NCI-H2171 (cell line): ENCODE measurements around the gene FAM3C.
A peak's percentile ranks its signal among the peaks of the same experiment; 100 is the strongest.
"Not testable (repeated sequence)": the region's sequence is repeated elsewhere in the genome, so short reads cannot be mapped to it uniquely, and the experiment has no call there.

Source experiments
- DNase-seq: peaks from one replicate; lab custom pipeline; 2025; lab: John Stamatoyannopoulos, UW

FAM3C gene

DNA sequence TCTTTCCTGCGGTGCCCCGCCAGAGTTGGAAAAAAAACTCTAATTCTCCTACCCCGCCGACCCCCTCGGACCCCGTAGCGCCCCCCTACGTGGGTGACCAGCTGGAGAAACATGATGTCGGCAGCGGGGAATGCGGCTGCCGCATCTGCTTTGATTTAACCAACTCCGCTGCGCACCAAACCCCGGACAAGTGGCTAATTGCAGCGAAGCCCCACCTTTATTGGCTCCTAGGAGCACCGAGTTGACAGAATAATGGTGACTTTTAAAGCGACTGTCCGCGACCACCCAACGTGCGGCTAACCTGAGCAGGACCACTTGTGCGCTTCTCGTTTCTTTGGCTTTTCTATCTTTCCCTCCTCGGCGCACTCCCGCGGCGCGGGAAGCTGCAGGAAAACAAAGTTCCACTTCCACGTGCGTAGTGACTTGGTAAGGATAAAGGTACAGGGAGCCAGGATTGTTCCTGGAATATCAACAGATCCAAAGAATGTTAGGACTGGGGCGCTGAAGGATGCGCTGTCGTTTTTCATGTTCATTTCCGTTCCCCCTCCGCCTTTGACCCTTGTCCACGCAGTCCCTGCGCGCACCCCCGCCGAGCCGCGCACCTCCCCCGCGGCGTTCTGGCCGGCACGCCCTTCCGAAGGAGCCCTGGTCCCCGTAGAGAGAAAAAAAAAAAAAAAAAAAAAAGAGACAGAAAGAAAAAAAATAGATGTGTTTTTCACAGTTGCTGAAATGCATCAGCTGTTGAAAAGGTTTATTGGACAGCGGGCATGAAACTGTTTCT lies 65.9 kb downstream of the FAM3C start:
- no peak for DNase-seq

DNA sequence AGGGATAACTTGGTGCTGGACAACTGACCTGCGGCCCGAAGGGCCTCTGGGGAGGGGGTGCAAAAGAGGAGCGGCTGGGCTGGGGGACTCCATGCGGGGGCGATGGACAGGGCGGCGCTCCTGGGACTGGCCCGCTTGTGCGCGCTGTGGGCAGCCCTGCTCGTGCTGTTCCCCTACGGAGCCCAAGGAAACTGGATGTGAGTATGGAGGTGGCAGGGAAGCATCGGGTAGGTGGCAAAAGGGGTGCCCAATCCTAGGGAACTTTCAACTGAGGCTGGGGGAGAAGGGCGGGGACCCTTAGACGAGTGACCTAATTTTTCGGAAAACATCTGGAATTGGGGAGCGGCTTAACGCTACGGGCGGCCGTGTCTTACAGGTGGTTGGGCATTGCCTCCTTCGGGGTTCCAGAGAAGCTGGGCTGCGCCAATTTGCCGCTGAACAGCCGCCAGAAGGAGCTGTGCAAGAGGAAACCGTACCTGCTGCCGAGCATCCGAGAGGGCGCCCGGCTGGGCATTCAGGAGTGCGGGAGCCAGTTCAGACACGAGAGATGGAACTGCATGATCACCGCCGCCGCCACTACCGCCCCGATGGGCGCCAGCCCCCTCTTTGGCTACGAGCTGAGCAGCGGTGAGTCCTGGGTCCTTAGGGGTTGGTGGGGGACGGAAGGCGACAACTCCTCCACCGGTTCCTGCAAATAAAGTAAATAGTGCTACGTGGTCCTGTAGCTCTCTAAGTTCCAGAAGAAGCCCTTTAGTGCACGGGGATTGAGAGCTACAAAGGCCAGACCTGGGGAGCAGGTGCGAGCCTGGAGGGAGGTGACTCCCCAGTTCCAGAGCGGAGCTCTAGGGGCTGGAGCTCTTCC lies 66.7 kb downstream of the FAM3C start:
- DNase-seq: peak; percentile 30

DNA sequence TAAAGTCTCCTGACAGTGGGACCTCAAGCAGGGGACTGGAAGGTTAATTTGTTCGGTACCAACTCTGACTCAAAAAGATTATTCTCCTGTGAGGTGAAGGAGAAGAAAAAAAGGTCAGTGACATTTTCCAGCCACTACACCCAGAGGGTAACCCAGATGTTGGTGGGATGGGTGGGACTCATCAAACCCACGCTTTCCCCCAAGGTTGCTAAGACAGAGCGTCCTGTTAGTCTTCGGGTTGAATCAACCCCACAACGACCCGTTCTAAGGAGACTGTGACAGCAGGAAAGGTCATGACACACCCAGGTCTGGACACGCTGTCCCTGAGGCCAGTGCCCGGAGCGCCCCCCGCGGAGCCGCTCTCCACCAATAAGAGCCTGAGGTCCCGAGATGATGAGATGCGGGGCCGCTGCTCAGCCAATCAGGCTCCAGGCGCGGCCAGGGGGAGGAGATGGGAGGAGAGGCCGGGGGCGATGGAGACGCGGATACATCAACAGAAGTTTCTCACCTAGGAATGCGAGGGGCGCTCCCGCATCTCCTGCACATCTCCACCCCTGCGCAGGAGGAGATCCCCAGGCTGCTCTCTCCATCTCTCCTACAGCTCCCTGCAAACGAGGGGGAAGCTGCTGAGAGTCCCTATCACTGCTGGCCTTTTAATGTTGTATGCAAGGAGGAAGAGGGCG lies 67.5 kb downstream of the FAM3C start, which contains the start of gene WNT16:
WNT16 (plus strand) TSS at position 493 of the 683 bp plus-strand sequence. CDS start 293 bp downstream, outside the sequence.
- no peak for DNase-seq

DNA sequence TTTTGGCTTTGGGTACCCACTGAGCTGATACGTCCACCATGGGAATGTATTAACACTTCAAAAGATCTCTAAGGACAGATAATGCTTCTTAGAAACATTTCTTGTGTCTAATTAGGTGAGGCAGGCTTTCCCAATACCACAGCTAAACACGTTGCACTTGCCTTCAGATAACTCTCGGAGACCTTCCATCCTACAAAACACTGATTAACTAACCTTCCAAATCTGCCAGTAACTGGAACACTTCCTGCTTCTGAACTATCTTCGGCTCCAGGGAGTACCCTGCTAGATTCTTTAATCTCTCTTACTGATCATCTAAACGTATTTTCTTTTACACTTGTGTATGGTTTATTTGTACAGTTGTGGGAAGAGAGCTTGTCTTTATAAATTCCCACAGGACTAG lies 68.4 kb downstream of the FAM3C start:
- no peak for DNase-seq

DNA sequence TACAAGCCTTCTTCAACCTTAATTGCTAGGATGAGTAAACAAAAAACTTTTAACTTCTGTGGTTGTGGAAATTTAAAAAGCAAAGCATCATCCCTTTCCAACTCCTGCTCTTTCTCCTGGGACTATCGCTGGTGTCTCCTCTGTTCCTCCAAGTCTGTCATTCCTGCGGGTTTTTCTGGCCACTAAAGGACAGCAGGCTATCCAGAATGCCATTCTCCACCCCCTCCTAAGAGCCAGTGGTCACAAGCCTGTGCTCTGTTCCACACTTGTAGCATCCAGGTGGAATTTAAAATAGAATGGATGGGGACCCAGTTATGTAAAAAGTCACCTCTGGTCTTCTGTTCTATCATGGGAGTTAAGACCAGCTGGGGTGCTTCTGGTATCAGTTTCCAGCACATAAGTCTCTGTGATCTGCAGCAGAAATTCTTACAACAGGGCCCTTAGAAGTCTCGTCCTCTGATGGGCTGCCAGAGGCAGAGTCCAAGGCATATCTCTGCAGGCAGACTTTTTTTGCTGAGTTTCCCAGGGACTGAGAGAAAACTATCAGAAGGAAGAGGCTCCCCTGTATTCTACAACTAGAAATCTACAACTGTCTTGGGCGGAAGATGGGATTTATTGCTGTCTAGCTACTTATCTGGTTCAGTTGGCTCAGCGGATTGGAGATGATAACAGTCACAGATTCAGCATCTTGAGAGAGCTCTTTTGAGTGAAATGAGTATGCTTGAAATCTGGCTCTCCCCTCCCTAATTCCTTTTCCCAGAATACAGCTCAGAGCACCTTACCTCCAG lies 72.4 kb downstream of the FAM3C start:
- no peak for DNase-seq

DNA sequence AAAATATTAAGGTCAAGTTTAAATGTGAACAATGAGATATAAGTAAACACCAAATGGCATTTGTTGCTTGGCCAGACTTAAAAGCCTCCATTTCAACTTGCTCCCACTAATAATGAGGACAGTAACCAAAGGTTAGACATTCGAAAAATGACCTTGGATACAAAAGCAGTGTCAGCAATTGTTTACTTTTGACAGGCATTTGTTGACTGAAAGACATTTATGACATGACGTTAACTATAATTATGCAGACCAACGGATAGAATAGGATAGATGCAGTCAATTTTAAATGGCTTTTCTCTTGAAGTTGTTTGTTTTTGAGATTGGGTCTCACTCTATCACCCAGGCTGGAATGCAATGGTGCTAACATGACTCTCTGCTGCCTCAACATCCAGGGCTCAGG lies 73.6 kb downstream of the FAM3C start:
- no peak for DNase-seq

DNA sequence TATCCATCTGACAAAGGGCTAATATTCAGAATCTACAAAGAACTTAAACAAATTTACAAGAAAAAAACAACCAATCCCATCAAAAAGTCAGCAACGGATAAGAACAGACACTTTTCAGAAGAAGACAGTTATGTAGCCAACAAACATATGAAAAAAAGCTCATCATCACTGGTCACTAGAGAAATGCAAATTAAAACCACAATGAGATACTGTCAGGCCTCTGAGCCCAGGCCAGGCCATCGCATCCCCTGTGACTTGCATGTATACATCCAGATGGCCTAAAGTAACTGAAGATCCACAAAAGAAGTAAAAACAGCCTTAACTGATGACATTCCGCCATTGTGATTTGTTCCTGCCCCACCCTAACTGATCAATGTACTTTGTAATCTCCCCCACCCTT lies 80.9 kb downstream of the FAM3C start:
- not testable (repeated sequence) for DNase-seq

DNA sequence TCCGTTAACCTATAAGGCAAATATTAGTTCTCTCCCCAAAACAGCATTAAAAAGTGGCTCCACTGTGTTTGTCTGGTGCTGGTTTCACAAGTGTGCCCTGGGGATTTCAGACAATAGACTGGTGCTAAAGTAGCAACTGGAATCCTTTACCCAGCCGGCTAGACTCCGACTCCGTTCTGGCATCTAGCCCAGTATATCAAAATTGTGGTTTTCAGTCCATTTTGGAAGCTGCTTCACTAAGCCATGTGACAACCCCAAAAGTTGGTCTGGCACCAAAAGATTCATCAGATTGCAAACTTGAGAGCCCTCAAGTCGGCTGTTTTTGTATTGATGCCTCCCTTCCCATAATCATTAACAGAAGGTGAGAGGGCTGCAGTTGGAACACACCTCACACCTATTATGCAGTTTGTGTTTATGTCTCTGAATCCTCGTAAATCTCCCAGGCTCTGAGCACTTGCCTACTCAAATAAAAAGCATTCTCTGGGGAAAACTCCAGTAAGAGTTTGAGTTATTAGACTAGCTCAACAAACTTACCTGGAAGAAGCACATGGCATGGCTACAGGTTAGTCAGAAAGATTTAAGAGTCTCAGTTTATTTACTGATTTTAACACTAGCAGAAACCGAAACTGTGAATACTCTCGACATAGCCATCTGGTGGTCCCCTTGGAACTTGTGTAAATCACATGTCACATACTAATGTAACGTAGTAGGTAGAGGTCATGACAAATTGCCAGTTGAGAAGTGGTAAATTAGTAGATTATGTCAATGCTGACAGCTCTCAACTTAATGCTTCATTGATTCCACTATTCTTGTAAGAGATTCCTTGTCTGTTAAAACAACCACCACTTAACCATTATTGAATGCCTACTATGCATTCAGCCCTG lies 82.1 kb downstream of the FAM3C start:
- peak; percentile 80 for DNase-seq

DNA sequence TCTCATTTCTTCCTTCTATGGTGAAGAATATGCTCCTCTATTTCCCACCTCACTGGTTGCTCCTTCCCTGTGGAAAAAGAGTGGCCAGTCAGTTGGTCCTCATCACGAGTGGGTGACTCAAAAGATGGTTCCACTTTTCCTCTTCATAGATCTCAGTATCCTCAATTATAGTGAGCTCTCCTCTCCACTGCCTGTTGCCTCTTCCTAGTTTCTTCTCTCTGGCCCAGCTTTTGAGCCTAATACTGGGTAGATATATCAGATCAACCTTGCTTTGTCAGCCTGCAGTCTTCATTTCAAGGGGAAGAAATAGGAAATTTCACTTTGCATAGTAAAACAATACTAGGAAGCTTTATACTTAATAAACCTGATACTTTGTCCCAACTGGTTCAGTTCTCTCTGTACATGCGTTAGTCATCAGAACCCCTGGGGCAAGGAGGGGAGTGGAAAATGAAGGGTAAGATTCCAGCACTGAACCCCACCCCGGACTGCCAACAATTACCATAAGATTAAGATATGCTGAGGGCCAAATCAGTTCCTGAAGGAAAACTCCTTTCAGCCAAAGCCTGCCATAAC lies 82.8 kb downstream of the FAM3C start:
- no peak for DNase-seq

DNA sequence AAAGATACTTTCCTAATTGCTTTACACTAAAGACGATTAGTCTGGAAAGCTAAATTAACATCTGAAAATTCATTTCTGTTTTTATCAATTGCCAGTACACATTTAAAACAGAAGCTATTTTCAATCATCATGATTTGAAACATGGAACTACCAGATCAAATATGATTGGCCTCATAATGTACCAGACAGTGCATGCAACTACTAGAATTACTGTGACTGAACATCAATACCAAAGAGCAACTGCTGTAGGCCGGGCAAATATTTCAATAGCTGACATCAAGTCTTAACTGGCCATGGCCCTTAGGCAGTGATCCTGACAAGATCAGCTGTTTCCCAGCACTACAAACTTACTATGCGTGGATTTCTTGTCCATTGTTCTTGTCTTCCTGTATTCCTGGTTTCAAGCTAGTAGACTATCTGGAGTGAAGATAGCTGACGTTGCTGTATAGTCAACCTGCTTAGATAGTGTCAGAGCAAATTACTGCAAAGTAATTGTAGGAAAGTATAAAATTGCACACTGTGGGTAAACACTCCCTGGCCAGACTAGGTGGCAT lies 89.0 kb downstream of the FAM3C start:
- DNase-seq: no peak

DNA sequence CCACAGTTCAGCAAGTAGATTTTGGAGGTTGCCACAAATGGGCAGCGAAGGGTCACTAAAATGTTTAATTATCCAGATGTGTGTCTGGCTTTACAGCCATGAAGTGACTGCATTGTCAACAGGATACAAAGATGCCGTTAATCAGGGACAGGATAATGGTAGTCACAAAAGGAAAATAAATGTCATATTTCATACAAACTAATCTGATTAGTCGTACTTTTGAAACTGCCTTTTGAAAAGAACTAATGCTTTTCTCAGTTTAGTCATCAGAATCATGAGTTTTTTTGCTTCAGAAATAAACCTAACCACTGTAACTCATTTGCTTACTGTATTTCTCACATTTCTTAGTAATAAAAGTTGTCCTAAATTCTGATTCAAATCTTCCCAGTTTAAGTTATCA lies 89.5 kb downstream of the FAM3C start:
- DNase-seq: no peak

DNA sequence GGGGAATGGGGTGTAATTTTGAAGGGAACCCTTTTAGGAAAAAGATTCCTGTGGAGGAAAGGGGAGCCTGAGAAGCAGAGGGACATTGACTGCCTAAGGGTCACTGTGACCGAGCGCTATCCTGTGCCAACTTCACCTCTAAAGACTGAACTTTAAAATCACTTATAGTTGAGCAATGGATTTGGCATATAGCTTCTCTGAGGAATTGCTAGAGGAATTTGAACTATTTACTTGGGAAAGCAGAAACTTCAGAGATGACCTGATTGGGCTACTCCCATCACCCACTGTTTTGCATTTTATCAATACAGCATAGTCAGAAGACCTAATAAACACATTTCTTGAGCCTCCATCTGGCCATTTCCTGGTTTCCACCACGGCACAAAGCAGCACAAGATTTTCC lies 91.0 kb downstream of the FAM3C start:
- no peak for DNase-seq

DNA sequence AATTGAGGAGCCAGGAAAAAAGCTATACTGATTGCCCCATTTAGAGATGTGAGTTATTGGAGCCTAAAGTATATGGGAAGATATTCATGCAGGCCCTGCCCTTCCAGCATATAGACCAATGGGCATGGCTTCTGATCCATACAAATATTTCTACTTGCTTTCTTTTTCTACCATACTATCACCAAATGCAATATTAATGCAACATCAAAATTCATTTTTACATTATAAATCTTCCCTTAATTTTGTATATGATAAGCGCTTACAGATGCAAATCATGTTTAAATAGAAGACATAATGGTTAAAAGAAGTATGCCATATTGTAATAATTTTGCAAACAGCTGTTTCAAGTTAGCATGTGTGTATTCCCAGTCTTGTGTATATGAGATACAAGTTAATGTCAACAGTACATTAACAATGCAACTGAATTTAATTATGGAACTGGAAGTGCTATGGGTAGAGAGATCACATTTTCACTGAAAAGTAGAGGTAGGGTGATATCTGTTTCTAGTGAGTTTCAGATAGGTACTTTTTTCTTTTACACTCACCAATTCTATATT lies 91.9 kb downstream of the FAM3C start:
- no peak for DNase-seq

DNA sequence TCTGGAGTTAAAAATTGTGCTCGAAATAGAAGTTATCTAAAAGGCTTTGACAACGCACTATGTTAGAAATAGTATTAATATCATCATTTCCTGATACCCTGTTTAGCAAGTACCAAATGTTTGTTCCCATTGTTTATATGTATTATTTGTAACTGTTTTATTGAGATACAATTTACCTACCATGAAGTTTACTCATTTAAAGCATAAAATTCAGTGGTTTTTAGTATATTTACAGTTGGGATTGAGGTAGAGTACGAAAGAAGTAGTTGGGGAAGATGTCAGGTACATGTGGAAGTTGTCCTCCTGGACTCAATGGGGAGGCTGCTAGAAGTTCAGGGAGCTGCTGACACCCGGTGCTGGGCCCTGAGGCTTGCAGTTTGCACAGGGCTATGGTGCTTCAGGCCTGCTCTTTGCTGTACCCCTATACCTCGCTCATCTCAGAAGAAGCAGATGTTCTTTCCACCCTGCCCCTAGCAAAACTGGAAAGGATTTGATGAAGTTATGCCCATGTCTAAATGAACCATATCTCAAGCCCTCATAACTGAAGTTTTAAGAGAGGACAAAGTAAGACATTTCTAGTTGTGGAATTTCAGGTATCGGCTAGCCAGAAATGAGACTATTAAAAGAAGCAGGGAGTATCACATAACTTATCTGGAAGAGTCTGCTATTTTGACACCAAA lies 92.5 kb downstream of the FAM3C start:
- no peak for DNase-seq

DNA sequence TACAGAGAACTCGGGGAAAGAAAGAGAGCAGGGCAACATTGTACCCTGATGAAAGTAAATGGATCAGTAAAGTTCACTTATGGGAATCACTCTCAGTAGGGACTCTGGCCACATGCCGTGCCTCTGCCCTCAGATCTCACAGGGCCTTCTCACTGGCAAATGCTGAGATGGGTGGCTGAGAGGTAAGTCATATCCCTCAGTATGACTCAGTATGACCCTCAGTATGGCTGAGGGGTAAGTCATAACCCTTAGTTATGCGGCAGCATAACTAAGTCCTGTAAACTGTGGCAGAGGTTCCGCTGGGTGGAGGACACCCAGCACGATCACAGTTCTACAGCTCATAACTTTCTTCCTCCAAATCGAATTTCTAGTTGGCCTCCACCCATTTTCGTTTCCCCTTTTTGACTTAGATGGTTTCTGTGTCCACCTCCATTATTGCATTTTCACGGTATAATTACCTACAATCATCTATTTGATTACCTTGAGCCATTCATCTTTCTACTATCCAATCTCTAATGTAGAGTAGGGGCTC lies 93.8 kb downstream of the FAM3C start:
- DNase-seq: no peak

DNA sequence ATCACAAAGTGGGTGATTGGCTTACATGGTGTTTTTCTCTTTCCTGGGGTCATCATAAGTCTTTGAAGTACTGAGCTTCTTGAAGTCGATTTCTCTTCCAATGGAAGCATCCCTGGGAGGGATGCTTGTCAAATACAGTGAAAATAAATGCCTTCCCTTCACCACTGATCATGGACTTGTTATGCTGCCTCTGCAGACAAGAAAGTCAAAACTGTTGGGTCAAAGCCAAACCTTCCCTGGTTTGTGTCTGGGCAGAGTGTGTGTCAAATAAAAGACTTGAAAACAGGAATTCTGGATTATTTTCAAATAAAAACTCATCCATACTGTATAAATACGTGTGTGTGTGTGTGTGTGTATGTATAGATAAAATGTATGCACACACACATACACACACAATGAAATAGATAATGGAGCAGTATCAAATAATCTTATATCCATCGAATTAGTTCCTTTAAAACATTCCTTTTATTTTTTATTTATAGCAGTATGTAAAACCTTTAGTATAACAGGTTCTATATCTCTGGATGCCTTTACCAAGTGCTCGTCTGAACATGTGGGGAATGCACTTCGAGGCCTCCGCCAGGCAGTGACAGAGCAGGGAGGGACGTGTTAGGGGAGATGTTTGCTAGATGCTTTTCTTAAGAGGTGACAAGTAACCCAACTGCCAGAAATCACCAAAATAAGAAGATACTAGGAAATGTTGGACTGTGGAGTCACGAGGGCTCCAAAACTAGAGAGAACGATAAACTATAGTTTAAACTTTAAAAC lies 94.5 kb downstream of the FAM3C start:
- DNase-seq: no peak

DNA sequence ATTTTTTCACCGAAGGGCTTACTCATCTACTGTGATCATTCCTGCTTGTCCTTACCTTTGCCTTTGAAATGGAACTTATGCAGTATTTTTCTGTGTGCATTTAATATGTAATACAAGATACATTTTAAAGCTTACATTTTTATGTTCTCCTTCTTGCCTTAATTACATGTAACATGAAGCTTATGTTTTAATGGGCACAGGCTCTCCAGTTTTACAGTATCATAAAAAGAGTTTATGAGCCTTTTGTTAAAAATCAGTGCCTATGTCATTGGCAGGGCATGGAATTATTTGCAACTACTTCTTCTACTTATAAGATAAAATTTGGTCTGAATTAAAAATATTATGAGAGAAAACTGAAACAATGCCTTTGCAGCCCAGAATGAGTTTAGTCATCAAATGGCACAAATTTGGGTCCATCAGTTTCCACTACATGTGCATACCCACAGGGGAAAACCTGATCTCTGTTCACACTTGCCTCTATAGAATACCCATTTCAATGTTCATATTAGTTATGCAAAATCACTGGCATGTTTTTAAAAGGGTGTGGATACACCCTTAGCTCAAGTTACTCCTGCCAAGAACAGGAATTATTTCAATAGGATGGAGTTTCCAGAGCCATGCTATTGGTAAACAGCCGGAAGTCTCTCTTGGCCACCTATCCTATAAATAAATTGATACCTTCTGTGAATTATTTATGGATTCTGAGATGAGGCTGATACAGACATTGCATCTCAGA lies 95.3 kb downstream of the FAM3C start:
- DNase-seq: no peak
